IPS-18c (cell line): ENCODE measurements around the gene ATG2B.

Experiments used
- H3K4me3 ChIP-seq: 2 replicates; pipeline ENCODE4 v1.7.0; 2013; ENCODE audit warnings: low read depth, mild to moderate bottlenecking, low read length, moderate library complexity; ENCODE audit not compliant: insufficient read depth
- H3K9me3 ChIP-seq: one replicate; pipeline ENCODE4 v1.6.1; 2013; ENCODE audit warnings: mild to moderate bottlenecking, low read length, moderate library complexity; ENCODE audit not compliant: control insufficient read depth, insufficient read depth

The ATG2B gene

GRCh38 chr14:96229315-96229714 is 133.8 kb downstream of the ATG2B start:
- H3K9me3 ChIP-seq, result peaks cover 4% of the 10 kb centered on the region
- no peak overlapping the region for H3K4me3 ChIP-seq
